Liver (tissue), 9 donors: ENCODE results near the gene ASH1L. TPM values are rescaled to one million over a fixed set of nuclear protein-coding genes. Genes with fewer than 3 reads are reported as not detected.
"Not testable (repeated sequence)": the region's sequence is repeated elsewhere in the genome, so short reads cannot be mapped to it uniquely, and the experiment has no call there.

ENCODE experiments used
- DNase-seq: peaks from one replicate; pipeline ENCODE4 v3.0.0-alpha.2; 2017; ENCODE audit warnings: low spot score
- H3K27ac ChIP-seq, 2 donors: one replicate each; pipeline ENCODE4 v1.7.0; 2013; ENCODE audit warnings: inconsistent platforms in 2 of 2, low read length in 2 of 2, control low read depth in 1 of 2, low read depth in 1 of 2, mild to moderate bottlenecking in 1 of 2
- H3K27me3 ChIP-seq, 4 donors: one replicate each; pipeline versions ENCODE4 v1.6.1 to v1.7.0; 2013; ENCODE audit warnings: low read length in 3 of 4, inconsistent platforms in 1 of 4, mild to moderate bottlenecking in 1 of 4, moderate library complexity in 1 of 4; ENCODE audit not compliant: control insufficient read depth in 4 of 4, insufficient read depth in 4 of 4
- H3K36me3 ChIP-seq, 4 donors: one replicate each; pipeline versions ENCODE4 v1.6.1 to v1.7.0; 2013; ENCODE audit warnings: low read length in 3 of 4, mild to moderate bottlenecking in 3 of 4, low read depth in 1 of 4, moderate library complexity in 1 of 4; ENCODE audit not compliant: control insufficient read depth in 4 of 4, insufficient read depth in 3 of 4
- H3K4me1 ChIP-seq, 4 donors: one replicate each; pipeline versions ENCODE4 v1.6.1 to v1.7.0; 2013; ENCODE audit warnings: low read length in 3 of 4, mild to moderate bottlenecking in 3 of 4, moderate library complexity in 1 of 4; ENCODE audit not compliant: control insufficient read depth in 4 of 4, insufficient read depth in 4 of 4
- H3K4me3 ChIP-seq, 3 donors: one replicate each; pipeline versions ENCODE4 v1.6.1 to v1.7.0; 2013; ENCODE audit warnings: low read length in 3 of 3, control low read depth in 1 of 3, low read depth in 1 of 3, mild to moderate bottlenecking in 1 of 3
- H3K9ac ChIP-seq, 2 donors: one replicate each; pipeline ENCODE4 v1.7.0; 2013; ENCODE audit warnings: low read length in 2 of 2, mild to moderate bottlenecking in 2 of 2, moderate library complexity in 2 of 2, control low read depth in 1 of 2, low read depth in 1 of 2
- H3K9me3 ChIP-seq, 4 donors: one replicate each; pipeline versions ENCODE4 v1.6.1 to v1.7.0; 2013; ENCODE audit warnings: low read length in 3 of 4; ENCODE audit not compliant: control insufficient read depth in 4 of 4
- CTCF ChIP-seq: fragments of 150-350 bp; IDR thresholded peaks from 2 replicates; pipeline ENCODE4 v1.5.1; 2017; ENCODE audit warnings: improper control_type of control experiment, low read depth, low read length; ENCODE audit not compliant: missing input control
- EGR1 ChIP-seq, 2 donors: IDR thresholded peaks; 2 replicates each; pipeline ENCODE4 v1.6.1; 2016 to 2018; ENCODE audit warnings: antibody characterized with exemption in 2 of 2, low read depth in 2 of 2
- GABPA ChIP-seq, 2 donors: IDR thresholded peaks in 1 of 2; conservative IDR thresholded peaks in 1 of 2; 2 replicates each; pipeline ENCODE4 v1.6.1; 2016; ENCODE audit warnings: antibody characterized with exemption in 2 of 2, mild to moderate bottlenecking in 1 of 2, moderate library complexity in 1 of 2
- HNF4A ChIP-seq, 2 donors: conservative IDR thresholded peaks; 2 replicates each; pipeline ENCODE4 v1.6.1; 2016; ENCODE audit warnings: antibody characterized with exemption in 2 of 2, mild to moderate bottlenecking in 2 of 2
- JUND ChIP-seq, 2 donors: IDR thresholded peaks; 2 replicates each; pipeline ENCODE4 v1.6.1; 2016; ENCODE audit warnings: antibody characterized with exemption in 2 of 2
- NR2F2 ChIP-seq: IDR thresholded peaks from 2 replicates; pipeline ENCODE4 v1.6.1; 2016; ENCODE audit warnings: antibody characterized with exemption
- RAD21 ChIP-seq, 2 donors: IDR thresholded peaks; 2 replicates each; pipeline ENCODE4 v1.6.1; 2016; ENCODE audit warnings: antibody characterized with exemption in 2 of 2, mild to moderate bottlenecking in 2 of 2
- TAF1 ChIP-seq: conservative IDR thresholded peaks from 2 replicates; pipeline ENCODE4 v1.6.1; 2016; ENCODE audit warnings: antibody characterized with exemption, mild to moderate bottlenecking
- YY1 ChIP-seq: IDR thresholded peaks from 2 replicates; pipeline ENCODE4 v1.6.1; 2016; ENCODE audit warnings: antibody characterized with exemption, mild to moderate bottlenecking
- WGBS: extraction: QIAGEN DNeasy Blood & Tissue Kit; methylation state at CpG from one replicate; pipeline ENCODE4 v1.1.7; 2013; 5-methylcytosine and 5-hydroxymethylcytosine counted together
- polyA plus RNA-seq, 2 donors: library from polyadenylated mRNA; stranded (reverse) in 1 of 2; unstranded in 1 of 2; fragments of 200-250 nt in 1 of 2; fragments of >200 nt in 1 of 2; fragmentation: Nextera tagmentation in 1 of 2; extraction: Ambion mirVana in 1 of 2; gene quantifications; one replicate each; pipeline versions ENCODE4 v1.2.1 to v1.2.3, GENCODE V29; 2013 to 2015
- total RNA-seq, 2 donors: library from RNA; depleted of rRNA; stranded (reverse); fragments of >200 nt; gene quantifications; one replicate each; pipeline ENCODE4 v1.2.3, GENCODE V29; 2014
- donor health status: healthy.
- donor health status: healthy.
- donor health status: healthy.
- donor health status: healthy.
- donor health status: healthy.

The ASH1L gene
- total and polyA plus RNA-seq, 4 donors = 3.9 to 30.3 (median 13.9) TPM

- no peak overlapping the region for H3K9ac ChIP-seq
- H3K27me3 ChIP-seq = no peaks in the 10 kb centered on the region
- WGBS = 67% methylated on average over 5 of the region's 5 CpGs
- H3K36me3 ChIP-seq = peaks cover 0 to 2% (median 0%) of the 10 kb centered on the region in 4 donors
- no peak overlapping the region for H3K4me3 ChIP-seq
- H3K9me3 ChIP-seq = no peaks in the 10 kb centered on the region
- no peak overlapping the region for H3K27ac ChIP-seq
- DNase-seq = no peak
- H3K4me1 ChIP-seq = peaks cover 0 to 25% (median 10%) of the 10 kb centered on the region in 4 donors
- TF ChIP-seq CTCF = peak; percentile 29
- peak; percentile 67 to 71 for TF ChIP-seq RAD21 (IDR thresholded peaks at IDR 0.05)
- TF ChIP-seq YY1 = no peak
Observed at GRCh38 chr1:155504207-155504606, 58.4 kb downstream of the ASH1L start.

- Histone ChIP-seq H3K9me3 (no peaks in the 10 kb centered on the region), H3K36me3 (no peaks in the 10 kb centered on the region), H3K4me1 (peaks cover 0 to 15% (median 7%) of the 10 kb centered on the region in 4 donors), H3K4me3 (no peak overlapping the region), H3K27ac (peak overlapping the region; percentile 26 to 43), H3K27me3 (no peaks in the 10 kb centered on the region), H3K9ac (no peak overlapping the region)
- TF ChIP-seq EGR1 (IDR thresholded peaks at IDR 0.05; ENCODE audit: low read depth in 2 of 2) (no peak), GABPA (IDR thresholded peaks at IDR 0.05 in 1 of 2, conservative IDR thresholded peaks at IDR 0.05 in 1 of 2) (no peak), NR2F2 (no peak), TAF1 (no peak)
- DNase-seq = no peak
- 70% methylated on average over 5 of the region's 5 CpGs for WGBS
Observed at GRCh38 chr1:155499953-155500639, 62.5 kb downstream of the ASH1L start.

- no peak overlapping the region for H3K9ac ChIP-seq
- no peaks in the 10 kb centered on the region for H3K27me3 ChIP-seq
- DNase-seq = no peak
- peak overlapping the region in 1 of 2 donors; percentile 43 for H3K27ac ChIP-seq
- 36% methylated on average over 1 of the region's 1 CpG for WGBS
- no peak overlapping the region for H3K4me3 ChIP-seq
- H3K36me3 ChIP-seq = peaks cover 0 to 1% (median 0%) of the 10 kb centered on the region in 4 donors
- peaks cover 0 to 15% (median 7%) of the 10 kb centered on the region in 4 donors for H3K4me1 ChIP-seq
- peak; percentile 37 to 53 for TF ChIP-seq HNF4A (conservative IDR thresholded peaks at IDR 0.05)
- TF ChIP-seq JUND (IDR thresholded peaks at IDR 0.05) = peak in 1 of 2 donors; percentile 10
- no peak for TF ChIP-seq CTCF
- H3K9me3 ChIP-seq = no peaks in the 10 kb centered on the region
Observed at GRCh38 chr1:155499263-155499662, 63.3 kb downstream of the ASH1L start.

DNA sequence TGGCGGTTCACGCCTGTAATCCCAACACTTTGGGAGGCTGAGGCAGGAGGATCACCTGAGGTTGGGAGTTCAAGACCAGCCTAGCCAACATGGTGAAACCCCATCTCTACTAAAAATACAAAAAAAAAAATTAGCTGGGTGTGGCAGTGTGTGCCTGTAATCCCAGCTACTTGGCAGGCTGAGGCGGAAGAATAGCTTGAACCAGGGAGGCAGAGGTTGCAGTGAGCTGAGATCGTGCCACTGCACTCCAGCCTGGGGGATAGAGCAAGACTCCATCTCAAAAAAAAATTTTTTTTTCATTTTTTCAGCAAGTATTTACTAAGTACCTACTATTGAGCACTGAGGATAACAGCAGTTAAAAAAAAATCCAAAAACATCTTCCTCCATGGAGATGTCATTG, 69.0 kb downstream of the ASH1L start:
- H3K27me3 ChIP-seq, H3K36me3 ChIP-seq, H3K4me3 ChIP-seq, H3K9me3 ChIP-seq, H3K27ac ChIP-seq, DNase-seq, H3K9ac ChIP-seq, H3K4me1 ChIP-seq: not testable (repeated sequence)
- 95% methylated on average over 4 of the region's 4 CpGs for WGBS

- H3K4me1 ChIP-seq, H3K27ac ChIP-seq, DNase-seq, H3K9ac ChIP-seq, H3K9me3 ChIP-seq, H3K4me3 ChIP-seq, H3K27me3 ChIP-seq, H3K36me3 ChIP-seq: not testable (repeated sequence)
- 99% methylated on average over 6 of the region's 6 CpGs for WGBS
Observed at GRCh38 chr1:155488419-155488818, 74.2 kb downstream of the ASH1L start.
